Heart left ventricle (tissue), 13 donors: ENCODE results near the gene ZNF433.

Experiments
- CTCF ChIP-seq, 12 donors: fragments of 200-600 bp; sonication (generic) in 4 of 12; IDR thresholded peaks; one replicate each; pipeline versions ENCODE4 v1.5.0 to v1.8.0; 2018 to 2022; ENCODE audit warnings: antibody characterized with exemption in 12 of 12, mild to moderate bottlenecking in 5 of 12
- POLR2A ChIP-seq, 2 donors: fragments of 450-650 bp; IDR thresholded peaks; one replicate each; pipeline ENCODE4 v1.6.1; 2017; ENCODE audit warnings: antibody characterized with exemption in 2 of 2, mild to moderate bottlenecking in 2 of 2, moderate library complexity in 2 of 2
- donor health status: ischemic (EF 13 %, LVEDD 7.1; RV severe dilation, severe dysfunction).
- donor health status: DM: no; HTN: yes; CAD: no.
- donor health status: DM: no; HTN: no; CAD: no.
- donor health status: ischemic (EF 25% LVEDD 6.9; RV normal size, moderate dysfunction).
- donor health status: ischemic (EF 25% LVEDD 5.7; RV mildly dilated, moderate dysfunction).
- donor health status: ischemic (EF 35%, LVEDD 5.7; RV mildly dilated, moderate dysfunction).
- donor health status: nonischemic (EF 11% LVEDD 7.7; RV severe dilation, severe dysfunction).
- donor health status: DM: yes; HTN: yes; CAD: no.
- donor health status: PGD.
- donor health status: ischemic (EF 29% LVEDD 5.4; RV normal size, mild dysfunction).
- donor health status: nonischemic (EF 23%, LVEDD 6.1; RV moderate dilation, normal function).

GRCh38 chr19:11978492-11979100 lies 56.9 kb downstream of the ZNF433 start:
- TF ChIP-seq CTCF (IDR thresholded peaks at IDR 0.05): no peak
- TF ChIP-seq POLR2A (IDR thresholded peaks at IDR 0.05): no peak
